Thyroid gland (tissue), 4 donors: ENCODE measurements around the gene CRIM1.

Experiments
- CTCF ChIP-seq, 6 experiments: fragments of 200-600 bp in 3 of 6; fragments of 450-650 bp in 3 of 6; sonication (generic) in 3 of 6; IDR thresholded peaks; one replicate each; pipeline ENCODE4 v1.5.1; 2016 to 2019; ENCODE audit warnings: antibody characterized with exemption in 6 of 6, mild to moderate bottlenecking in 2 of 6, inconsistent platforms in 1 of 6, moderate library complexity in 1 of 6
- POLR2A ChIP-seq, 2 donors: fragments of 450-650 bp; IDR thresholded peaks; one replicate each; pipeline ENCODE4 v1.6.1; 2017; ENCODE audit warnings: antibody characterized with exemption in 2 of 2, mild to moderate bottlenecking in 2 of 2, moderate library complexity in 1 of 2

- TF ChIP-seq CTCF (IDR thresholded peaks at IDR 0.05) = peak in 1 of 6 experiments; percentile 2
- TF ChIP-seq POLR2A (IDR thresholded peaks at IDR 0.05) = no peak
These were observed 175.4 kb downstream of the CRIM1 start for GRCh38 chr2:36530983-36531354.
